NCI-H524 treated with DMSO at 0.1 percent for 48 hours (cell line): ENCODE data around the gene PRCD.
A peak's percentile ranks its signal among the peaks of the same experiment; 100 is the strongest.
"Not testable (repeated sequence)": the region's sequence is repeated elsewhere in the genome, so short reads cannot be mapped to it uniquely, and the experiment has no call there.

Source experiments
- DNase-seq: peaks from one replicate; lab custom pipeline; 2025; lab: John Stamatoyannopoulos, UW

The PRCD gene

DNA sequence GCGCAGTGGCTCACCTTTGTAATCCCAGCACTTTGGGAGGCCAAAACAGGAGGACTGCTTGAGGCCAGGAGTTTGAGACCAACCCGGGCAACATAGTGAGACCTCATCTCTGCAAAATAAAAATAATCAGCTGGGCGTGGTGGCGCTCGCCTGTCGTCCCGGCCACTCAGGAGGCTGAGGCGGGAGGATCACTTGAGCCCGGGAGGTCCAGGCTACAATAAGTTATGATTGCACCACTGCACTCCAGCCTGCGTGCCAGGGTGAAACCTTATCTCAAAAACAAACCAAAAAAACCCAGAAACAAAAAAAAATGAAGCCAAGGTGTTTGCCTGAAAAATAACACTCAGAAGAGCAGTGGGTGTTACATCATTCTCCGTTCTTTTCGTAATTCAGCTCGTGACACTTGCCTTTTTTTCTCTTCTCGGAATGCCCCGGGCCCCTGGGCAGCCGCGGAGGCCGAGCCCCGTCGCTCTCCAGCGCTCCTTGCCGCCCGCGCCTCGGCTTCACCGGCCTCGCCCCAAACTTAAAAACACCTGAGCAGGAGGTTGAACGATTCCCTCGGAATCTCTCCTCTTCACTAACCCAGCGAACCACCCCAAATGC is 17.0 kb downstream of the PRCD start:
- no peak for DNase-seq

DNA sequence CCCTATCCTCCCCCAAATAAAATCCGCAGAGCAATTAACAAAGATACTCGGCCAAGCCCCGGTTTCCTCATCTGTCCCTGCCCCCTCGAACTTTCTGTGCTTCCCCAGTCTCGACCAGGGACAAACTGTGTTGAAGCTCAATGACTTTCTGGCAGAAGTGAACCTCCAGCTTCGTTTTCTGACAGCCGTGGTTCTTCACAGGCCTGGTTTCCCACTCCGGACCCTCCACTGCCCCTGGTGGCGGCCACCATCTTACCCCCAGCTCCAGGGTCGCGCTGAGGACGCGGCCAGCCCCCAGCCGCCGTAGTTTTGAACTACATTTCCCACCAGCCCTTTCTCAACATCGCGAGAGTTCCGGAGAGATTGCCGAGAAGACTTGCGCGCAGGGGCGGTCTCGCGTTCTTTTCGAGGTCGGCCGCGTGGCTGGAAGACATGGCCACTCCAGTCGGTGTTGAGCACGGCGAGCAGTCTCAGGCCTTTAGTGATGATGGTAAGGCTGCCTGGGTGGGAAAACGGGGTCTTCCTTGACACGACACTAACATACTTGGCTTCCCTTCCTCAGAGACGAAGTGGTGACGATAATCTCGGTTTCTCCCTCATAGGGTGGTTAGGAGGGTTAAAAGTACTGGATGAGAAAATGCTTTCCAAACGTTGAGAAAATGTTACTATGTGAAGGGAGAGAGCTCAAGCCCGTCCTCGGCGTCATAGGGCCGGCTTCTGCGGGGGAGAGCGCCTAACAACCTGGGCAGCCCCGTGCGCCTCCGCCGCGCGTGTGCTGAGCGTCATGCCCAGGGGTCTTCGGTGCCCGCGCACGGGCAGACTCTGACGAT is 17.7 kb downstream of the PRCD start:
- DNase-seq, result peak; percentile 97

DNA sequence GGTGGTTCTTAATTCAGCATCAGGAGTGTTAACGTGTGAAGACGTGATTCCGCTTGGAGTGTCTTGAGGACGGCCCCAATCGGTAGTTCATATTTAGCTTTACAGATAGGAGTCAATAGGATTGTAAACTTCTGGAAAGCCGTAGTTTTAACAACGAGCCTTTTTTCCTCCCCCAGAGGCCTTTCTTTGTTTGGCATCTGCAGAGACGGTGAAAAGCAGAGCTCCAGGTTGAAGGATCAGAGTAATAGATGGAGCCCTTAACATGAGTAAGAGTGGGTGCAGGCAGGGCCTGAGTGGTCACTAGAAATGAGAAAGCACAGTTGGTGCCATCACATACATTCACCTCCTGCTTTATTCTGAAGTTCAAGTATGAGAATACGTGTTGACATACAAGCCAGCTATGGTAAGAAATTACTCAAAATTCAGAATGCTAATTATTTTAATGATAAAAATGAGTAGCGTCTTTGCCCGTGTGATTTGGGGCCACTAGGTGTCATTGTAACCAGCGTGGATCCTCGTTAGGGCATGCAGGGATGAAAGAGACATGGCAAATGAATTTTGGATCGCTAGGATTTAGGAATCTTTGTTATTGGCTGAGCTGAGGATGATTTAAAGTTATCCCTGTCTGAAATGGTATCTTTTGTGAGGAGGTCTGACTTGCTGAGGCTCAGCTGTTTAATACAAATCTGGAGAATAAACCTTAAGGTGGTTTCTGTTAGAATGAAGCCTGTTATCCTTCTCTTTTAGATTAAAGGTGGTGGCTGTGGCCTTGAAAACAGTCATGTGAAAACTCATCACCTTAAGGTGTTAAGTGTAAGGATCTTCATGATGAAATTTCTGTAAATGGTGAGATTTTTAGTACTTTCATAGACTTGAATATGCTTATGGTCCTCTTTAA is 18.6 kb downstream of the PRCD start:
- no peak for DNase-seq

DNA sequence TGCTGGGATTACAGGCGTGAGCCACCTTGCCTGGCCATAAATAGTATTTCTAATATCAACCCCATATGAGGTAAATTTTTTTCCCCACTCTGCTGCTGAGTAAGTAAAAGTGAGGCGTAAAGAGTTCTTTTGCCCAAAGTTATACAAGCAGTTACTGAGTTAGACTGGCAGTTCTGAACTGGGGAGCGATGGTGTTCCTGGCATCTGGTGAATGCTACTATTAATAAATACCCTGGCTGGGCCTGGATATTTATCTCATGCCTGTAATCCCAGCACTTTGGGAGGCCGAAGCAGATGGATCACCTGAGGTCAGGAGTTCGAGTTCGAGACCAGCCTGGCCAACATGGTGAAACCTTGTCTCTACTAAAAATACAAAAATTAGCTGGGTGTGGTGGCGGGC is 19.6 kb downstream of the PRCD start:
- DNase-seq, result not testable (repeated sequence)

DNA sequence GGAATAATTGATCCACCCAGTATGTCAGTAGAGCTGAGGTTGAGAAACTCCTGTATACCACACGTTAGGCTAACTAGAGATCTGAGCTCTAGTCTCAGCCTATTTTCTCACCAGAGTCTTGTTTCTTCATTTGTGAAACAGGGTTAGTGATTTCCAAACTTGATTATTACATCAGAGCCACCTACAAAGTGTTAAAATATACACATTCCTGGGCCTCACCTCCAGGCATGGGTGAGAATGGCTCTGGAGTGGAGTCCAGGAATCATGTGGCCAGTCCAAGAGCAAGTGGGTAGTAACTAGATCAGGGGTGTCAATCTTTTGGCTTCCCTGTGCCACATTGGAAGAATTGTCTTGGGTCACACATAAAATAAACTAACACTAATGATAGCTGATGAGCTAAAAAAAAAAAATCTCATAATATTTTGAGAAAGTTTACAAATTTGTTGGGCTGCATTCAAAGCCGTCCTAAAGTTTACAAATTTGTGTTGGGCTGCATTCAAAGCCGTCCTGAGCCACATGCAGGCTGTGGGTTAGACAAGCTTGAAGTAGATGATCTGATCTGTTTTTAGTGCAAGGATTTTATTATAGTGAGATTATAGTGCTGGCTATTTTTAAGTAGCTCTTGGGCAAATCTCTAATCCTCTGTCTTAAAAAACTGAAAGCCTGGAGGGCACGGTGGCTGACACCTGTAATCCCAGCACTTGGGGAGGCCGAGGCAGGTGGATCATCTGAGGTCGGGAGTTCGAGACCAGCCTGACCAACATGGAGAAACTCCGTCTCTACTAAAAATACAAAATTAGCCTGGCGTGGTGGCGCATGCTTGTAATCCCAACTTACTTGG is 20.4 kb downstream of the PRCD start:
- DNase-seq, result no peak

DNA sequence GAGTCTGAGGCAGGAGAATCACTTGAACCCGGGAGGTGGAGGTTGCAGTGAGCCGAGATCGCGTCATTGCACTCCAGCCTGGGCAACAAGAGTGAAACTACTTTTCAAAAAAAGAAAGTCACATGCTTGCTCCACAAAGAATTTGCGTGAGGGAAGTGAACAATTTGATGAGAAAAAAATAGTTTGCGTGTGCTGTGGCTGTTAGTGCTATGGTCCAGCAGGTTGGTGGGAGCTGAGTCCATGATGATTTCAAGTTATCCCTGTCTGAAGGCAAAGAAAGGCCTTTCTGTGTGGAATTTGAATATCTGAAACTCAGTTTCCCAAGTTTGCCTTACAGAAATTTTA is 21.0 kb downstream of the PRCD start:
- DNase-seq, result no peak

DNA sequence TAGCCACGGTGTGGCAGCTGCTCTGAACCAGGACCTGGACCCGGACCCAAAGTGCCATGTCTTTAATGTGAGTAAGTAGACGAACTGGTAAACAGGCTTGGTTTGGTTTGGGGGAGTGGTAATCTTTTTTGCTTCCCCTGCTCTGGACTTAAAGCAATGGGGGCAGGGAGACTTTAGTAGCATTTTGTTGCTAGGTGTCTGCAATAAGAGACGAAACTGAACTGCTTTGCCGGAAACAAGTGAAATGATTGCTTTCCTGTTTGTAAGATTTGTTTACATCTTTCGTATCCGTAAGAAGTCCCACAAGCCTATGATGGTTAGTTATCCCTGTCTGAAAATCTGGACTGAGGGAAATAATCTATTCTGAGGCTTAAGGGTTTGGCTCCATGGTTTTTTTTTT is 21.5 kb downstream of the PRCD start:
- DNase-seq, result no peak

DNA sequence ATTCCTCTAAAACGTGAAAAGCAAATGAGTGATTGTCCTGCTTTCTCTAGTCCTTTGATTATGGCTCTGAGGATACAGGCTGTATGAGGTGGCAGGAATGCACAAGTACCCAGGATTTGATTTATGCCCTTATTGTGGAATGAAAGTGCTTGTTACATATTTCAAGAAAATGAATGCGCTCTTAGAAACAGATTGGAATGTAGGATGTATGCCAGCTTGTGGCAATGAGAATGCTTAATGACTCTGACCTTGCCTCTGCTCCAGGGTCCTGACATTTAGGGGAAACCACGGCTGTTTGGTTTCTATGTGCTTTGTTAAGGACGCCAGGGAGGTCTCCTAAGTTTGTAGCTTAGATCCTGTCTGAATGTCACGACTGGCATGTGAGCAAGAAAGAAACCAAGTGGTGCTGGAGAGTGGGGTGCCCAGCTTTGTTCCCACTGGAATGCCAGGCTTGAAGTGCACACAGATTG is 22.0 kb downstream of the PRCD start:
- DNase-seq, result no peak

DNA sequence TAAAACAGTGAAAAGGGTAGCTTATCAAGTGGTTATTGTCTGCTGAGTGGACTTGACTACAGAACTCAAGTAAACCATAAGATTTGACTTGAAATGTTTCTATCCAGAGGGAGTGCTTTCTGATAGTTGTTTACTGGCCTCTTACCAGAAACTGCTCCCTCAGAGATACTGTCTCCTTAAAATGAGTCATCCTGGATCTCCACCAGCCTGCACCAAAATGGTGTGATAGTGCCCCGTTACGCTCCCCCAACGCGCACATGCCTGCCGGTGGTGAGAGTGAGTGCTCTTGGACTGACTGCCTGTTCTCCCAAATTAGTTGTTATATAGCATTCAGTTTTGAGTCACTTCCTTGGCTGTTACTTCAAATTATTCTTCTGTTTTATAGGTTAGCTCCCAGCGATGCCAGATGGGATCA is 22.9 kb downstream of the PRCD start:
- DNase-seq, result no peak

DNA sequence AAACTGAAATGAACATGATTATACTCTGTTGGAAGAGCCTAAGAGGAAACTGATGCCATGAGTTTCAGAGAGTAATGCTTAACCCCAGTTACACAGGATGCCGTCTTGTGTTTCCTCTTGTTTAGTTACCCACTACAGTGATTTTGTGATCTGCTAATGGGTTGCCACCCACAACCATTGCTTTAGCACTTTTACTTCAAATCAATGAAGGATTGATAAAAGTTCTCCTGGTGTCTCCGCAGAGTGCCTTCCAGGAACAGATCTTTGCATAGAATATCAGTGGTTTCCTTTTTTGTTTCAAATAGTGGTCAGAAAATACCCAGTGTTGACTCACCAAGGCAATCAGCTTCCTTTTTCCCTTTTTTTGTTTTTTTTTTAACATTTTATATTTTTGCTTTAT is 23.5 kb downstream of the PRCD start:
- not testable (repeated sequence) for DNase-seq

DNA sequence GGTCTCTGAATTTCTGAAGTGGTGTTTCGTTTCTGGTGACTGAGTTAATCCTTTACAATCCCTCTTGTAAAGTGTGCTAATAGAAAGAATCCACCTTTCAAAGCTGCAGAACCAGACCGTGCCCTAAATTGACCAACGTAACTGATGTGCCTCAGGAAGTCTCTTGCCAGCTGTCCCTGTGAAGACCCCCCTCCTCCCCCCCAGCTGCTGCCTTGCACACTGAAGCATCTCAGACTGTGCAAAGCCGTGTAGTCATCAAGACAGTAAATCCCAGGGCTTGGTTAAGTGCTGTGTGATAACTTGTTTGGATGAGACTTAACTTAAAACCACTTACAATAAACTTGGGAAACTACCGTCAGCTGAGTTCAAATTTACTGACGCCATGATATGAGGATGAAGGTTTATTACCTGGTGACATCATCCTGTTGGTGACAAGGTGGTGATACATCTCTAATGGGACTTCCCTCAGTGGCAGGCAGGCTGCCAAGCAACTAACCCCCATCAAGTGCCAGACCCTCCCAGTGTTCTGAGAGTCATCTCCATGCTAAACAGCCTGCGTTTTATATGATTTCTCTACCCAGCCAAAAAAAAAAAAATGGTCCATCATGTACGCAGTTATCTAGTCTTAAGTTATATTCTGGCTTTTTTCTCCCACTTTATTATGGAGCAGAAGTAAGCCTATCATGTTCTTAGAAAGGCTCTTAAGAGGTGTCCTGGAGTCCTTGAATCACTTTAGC is 25.3 kb downstream of the PRCD start:
- peak; percentile 100 for DNase-seq

DNA sequence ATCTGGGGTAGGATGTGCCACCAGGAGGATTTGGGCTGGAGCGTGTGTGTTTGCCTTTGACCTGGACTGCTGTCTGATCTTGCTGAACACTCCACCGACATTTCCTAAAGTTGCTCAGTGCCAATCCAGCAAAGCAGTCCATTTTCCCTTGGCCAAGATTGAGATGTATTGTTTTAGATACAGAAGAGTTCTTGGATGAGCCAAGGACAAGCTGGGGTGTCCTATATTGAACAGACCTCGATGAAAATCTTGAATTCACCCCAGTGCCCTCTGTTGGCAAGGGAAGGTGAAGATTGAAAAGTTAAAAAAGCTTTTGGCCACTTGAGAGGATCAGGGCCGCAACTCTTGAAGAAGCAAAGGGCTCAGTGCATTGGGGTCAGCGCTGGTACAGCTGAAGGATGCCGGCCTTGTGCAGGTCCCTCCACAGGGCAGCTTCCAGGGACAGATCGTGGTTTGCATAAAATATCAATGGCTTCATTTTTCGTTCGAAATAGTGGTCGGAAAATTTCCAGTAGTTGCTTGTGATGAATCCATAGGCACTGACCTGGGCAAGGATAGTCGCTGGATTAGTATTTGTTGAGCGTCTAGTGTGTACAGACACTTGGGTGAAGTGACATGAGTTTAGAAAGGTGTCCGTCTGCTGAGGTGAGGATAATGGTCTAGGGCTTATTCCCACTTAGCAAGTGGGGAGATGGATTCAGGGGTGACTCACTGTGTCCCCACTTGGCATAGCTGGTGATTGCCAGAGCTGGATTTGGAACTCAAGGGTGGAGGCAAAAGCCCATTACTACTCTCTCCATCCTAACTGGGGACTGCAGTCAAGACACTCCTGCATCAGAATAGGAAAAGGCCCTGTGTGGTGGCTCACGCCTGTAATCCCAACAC is 26.1 kb downstream of the PRCD start:
- no peak for DNase-seq

DNA sequence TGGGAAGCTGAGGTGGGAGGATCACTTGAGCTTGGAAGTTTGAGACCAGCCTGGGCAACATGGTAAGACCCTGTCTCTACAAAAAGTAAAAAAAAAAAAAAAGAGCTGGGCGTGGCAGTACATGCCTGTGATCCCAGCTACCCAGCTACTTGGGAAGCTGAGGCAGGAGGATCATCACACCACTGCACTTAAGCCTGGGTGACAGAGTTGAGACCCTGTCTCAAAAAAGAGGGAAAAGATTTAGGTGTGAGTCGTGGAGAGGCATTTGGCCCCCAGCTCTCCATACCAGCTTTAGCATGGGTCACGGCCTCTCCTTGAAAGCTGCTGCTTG is 26.7 kb downstream of the PRCD start:
- no peak for DNase-seq

DNA sequence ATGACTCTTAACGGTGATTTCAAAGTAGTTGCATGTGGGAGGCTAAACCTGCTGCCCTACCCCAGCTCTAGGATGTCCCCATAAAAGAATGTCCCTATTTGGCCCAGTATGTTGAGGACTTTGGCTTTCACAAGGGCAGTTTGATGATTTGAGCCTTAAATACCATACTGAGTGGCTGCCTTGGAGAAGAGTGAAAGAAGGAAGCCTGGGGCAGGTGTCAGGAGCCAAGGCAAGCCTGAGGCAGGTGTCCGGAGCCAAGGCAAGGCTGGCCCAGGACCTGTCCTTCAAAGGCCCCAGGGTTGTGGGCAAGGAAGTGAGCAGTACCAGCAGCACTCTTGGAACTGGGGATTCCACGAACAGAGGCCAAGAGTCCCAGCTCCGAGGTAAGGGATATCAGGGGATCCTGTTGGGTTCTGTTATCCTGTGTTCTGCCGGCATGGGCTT is 27.2 kb downstream of the PRCD start:
- no peak for DNase-seq

DNA sequence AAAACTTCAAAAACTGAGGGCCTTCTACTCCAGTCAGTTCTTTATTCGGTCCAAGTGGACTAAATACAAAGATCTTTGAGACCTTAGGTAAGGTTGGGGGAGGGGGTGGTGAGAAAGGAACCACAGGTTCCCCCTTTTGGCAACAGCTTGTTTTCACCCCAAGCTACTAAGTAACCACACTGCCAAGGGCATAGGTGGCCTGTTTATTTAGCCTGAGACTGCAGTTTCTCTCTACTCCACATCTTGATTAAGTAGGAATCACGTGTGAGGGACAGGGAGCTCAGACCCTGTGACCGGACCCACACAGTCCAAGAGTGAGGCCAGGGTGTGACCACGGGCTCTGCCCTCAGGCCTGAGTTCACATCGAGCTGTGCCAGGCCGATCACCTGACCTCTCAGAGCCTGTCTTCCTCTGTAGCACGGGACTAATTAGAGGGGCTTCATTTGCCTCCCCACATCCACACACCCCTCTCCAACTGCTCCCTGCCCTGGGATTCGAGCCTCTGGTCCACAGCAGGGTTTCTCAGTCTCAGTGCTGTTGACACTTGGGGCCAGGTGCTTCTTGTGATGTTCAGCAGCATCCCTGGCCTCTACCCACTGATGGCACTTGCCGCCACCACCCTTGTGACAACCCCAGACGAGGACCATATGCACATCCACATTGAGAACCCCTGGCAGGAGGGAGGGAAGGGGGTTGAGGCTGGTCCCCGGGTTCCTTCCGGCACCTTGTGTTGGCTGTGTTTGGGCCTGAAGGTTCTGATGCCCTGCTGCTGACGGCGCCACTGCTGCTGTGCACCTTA is 28.0 kb downstream of the PRCD start:
- no peak for DNase-seq

DNA sequence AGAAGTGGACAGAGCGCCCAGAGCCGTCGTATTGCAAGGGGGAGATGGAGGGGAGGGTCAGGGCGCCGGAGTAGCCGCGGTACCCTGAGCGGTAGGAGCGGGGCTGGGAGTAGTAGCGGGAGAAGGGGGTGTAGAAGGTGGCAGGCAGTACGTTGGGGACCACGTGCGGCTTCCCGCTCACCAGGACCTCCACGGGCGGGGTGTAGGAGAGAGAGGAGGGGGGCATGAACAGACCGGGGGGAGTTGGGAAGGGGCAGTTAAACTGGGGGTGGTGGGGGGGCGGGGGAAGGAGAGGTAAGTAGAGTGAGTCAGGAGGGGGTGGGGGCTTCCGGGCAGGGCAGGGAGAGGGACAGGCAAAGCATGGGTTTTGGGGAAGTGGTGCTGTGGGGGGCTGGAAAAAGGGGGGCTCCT is 29.0 kb downstream of the PRCD start:
- no peak for DNase-seq

DNA sequence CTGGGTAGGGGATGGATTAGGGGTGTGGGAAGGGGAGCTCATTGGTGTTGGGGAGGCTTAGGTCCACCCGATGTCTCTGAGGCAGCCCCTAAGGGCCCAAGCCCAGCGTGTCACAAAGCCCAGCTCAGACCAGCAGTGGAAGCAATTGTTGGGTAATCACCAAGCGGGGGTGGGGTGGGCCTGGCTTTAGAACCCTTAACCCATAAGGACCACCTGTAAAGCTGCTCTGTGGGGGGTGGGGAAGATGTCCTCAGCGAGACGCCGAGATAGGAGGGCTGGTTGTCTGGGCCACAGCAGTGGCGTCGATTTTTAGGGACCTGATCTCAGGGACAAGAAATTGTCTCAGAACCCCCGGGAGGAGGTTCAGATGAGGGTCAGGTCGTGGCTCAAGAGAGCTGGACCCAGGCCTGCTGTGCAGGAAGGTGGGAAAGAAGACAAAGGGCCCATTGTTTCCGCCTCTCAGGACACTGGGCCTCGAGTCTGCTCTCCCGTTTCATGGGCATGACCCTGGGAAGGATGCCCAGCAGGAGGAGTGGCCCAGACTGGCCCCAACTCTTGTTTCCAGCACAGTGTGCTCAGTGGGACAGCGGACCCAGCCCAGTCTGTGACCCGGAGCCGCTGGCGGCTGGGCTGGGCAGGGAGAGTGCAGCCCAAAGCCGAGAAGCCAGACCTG is 29.9 kb downstream of the PRCD start:
- no peak for DNase-seq

DNA sequence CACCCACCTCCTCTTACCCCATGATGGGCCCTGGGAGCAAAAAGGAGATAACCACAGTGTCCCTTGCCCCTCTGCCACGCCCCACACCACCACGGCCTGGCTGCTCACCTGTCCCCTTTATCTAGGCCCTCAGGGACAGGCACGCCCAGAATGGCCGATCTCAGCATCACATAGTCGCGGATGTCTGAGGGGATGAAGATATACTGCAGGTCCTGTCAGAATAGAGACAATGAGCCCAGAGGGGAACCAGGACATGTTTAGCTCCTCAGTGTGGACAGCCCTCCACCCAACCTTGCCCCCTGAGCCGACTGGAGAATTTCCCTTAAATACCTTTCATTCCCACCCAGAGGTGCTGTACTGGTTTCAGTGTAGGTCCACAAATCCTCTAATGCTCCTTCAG is 30.6 kb downstream of the PRCD start:
- DNase-seq, result no peak
